Smooth muscle cell (in vitro differentiated cells): Measurements from ENCODE around the gene UGT1A7. TPM values are rescaled to one million over a fixed set of nuclear protein-coding genes. Genes with fewer than 3 reads are reported as not detected.
"Not testable (repeated sequence)": the region's sequence is repeated elsewhere in the genome, so short reads cannot be mapped to it uniquely, and the experiment has no call there.

ENCODE experiments used
- DNase-seq: peaks from one replicate; lab custom pipeline; 2025; ENCODE audit not compliant: unreplicated experiment; lab: John Stamatoyannopoulos, UW
- H2AFZ ChIP-seq: fragments of 200-600 bp; sonication (generic); 2 replicates; pipeline ENCODE4 v1.6.0; 2016; ENCODE audit warnings: antibody characterized with exemption, low read depth, mild to moderate bottlenecking
- H3F3A ChIP-seq: fragments of 200-600 bp; sonication (generic); 2 replicates; pipeline ENCODE4 v1.6.0; 2017; ENCODE audit warnings: antibody characterized with exemption, low read depth
- H3K27ac ChIP-seq: fragments of 200-600 bp; sonication (generic); 2 replicates; pipeline ENCODE4 v1.5.1; 2016; ENCODE audit warnings: low read depth, mild to moderate bottlenecking
- H3K27me3 ChIP-seq: fragments of 200-600 bp; sonication (generic); 2 replicates; pipeline ENCODE4 v1.6.1; 2016; ENCODE audit warnings: low read depth, mild to moderate bottlenecking
- H3K36me3 ChIP-seq: fragments of 200-600 bp; sonication (generic); 2 replicates; pipeline ENCODE4 v1.5.1; 2016; ENCODE audit warnings: low read depth
- H3K4me1 ChIP-seq: fragments of 200-600 bp; sonication (generic); 2 replicates; pipeline ENCODE4 v1.5.1; 2016; ENCODE audit warnings: low read depth
- H3K4me2 ChIP-seq: fragments of 200-600 bp; sonication (generic); 2 replicates; pipeline ENCODE4 v1.6.0; 2016; ENCODE audit warnings: mild to moderate bottlenecking
- H3K4me3 ChIP-seq: fragments of 200-600 bp; sonication (generic); 2 replicates; pipeline ENCODE4 v1.5.1; 2016; ENCODE audit warnings: mild to moderate bottlenecking
- H3K79me2 ChIP-seq: fragments of 200-600 bp; sonication (generic); 2 replicates; pipeline ENCODE4 v1.6.0; 2016; ENCODE audit warnings: low read depth, mild to moderate bottlenecking
- H3K9ac ChIP-seq: fragments of 200-600 bp; sonication (generic); 2 replicates; pipeline ENCODE4 v1.6.0; 2016; ENCODE audit warnings: low read depth
- H3K9me3 ChIP-seq: fragments of 200-600 bp; sonication (generic); replicated peaks from 2 replicates; pipeline ENCODE4 v1.5.1; 2016; ENCODE audit warnings: low read depth
- H4K20me1 ChIP-seq: fragments of 200-600 bp; sonication (generic); 2 replicates; pipeline ENCODE4 v1.6.0; 2016; ENCODE audit warnings: low read depth
- WGBS: methylation state at CpG from one replicate; pipeline ENCODE4 v1.1.7; 2016; ENCODE audit warnings: low lambda C conversion rate; 5-methylcytosine and 5-hydroxymethylcytosine counted together
- polyA plus RNA-seq: library from polyadenylated mRNA; unstranded; fragments of >200 nt; fragmentation: Nextera tagmentation; extraction: Ambion mirVana; gene quantifications from 2 replicates; pipeline ENCODE4 v1.2.1, GENCODE V29; 2016
- total RNA-seq: library from RNA; depleted of rRNA; stranded (reverse); fragments of >200 nt; gene quantifications from 2 replicates; pipeline ENCODE4 v1.2.3, GENCODE V29; 2014
- TF ChIP-seq, protein P1 (sequence below): fragments of 200-600 bp; sonication (generic); IDR thresholded peaks from 2 replicates; pipeline ENCODE4 v1.5.1; 2017; ENCODE audit warnings: borderline replicate concordance, mild to moderate bottlenecking, antibody characterized with exemption; ENCODE audit not compliant: insufficient read depth, poor library complexity, severe bottlenecking

UGT1A7 gene
- total and polyA plus RNA-seq, 2 experiments from 2014 or later, result not detected

- no peak overlapping the region for H3K4me2 ChIP-seq
- no peaks in the 10 kb centered on the region for H3F3A ChIP-seq
- H3K9ac ChIP-seq, result no peak overlapping the region
- H4K20me1 ChIP-seq, result no peaks in the 10 kb centered on the region
- H3K4me3 ChIP-seq, result no peak overlapping the region
- TF ChIP-seq, protein P1, sequence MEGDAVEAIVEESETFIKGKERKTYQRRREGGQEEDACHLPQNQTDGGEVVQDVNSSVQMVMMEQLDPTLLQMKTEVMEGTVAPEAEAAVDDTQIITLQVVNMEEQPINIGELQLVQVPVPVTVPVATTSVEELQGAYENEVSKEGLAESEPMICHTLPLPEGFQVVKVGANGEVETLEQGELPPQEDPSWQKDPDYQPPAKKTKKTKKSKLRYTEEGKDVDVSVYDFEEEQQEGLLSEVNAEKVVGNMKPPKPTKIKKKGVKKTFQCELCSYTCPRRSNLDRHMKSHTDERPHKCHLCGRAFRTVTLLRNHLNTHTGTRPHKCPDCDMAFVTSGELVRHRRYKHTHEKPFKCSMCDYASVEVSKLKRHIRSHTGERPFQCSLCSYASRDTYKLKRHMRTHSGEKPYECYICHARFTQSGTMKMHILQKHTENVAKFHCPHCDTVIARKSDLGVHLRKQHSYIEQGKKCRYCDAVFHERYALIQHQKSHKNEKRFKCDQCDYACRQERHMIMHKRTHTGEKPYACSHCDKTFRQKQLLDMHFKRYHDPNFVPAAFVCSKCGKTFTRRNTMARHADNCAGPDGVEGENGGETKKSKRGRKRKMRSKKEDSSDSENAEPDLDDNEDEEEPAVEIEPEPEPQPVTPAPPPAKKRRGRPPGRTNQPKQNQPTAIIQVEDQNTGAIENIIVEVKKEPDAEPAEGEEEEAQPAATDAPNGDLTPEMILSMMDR, result no peak
- H3K36me3 ChIP-seq, result no peaks in the 10 kb centered on the region
- H3K27me3 ChIP-seq, result peaks cover 5% of the 10 kb centered on the region
- 73% methylated on average over 6 of the region's 6 CpGs for WGBS
- no peaks in the 10 kb centered on the region for H3K4me1 ChIP-seq
- no peak overlapping the region for H2AFZ ChIP-seq
- DNase-seq, result no peak
- no peaks in the 10 kb centered on the region for H3K9me3 ChIP-seq
- no peak overlapping the region for H3K27ac ChIP-seq
- no peaks in the 10 kb centered on the region for H3K79me2 ChIP-seq
Observed at GRCh38 chr2:233654501-233654900, 27.2 kb upstream of the UGT1A7 start.

- WGBS, result 68% methylated on average over 1 of the region's 1 CpG
- TF ChIP-seq, protein P1, result no peak
Observed at GRCh38 chr2:233655043-233655442, 26.7 kb upstream of the UGT1A7 start.

DNA sequence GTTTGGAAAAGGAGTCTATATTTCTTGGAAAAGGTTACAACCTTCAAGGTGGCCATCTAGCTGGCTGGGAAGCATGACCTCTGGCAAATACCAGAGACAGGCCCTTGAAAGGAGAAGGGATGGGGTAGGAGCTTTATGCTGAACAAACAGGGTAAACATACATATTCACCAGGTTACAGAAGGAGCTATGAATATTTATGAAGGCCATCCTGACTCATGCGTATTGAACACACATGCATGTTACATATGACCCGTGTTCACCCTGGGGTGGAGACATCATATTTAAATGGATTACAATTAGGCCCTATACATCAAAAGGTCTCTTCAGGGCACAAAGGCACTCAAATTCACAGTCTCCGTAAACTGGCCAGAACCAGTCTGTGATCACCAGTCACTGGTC lies 25.8 kb upstream of the UGT1A7 start:
- H3F3A ChIP-seq, H3K9ac ChIP-seq, H3K36me3 ChIP-seq, H3K27me3 ChIP-seq, H2AFZ ChIP-seq, H3K9me3 ChIP-seq, H3K4me1 ChIP-seq, H3K4me2 ChIP-seq, H4K20me1 ChIP-seq, H3K4me3 ChIP-seq, H3K79me2 ChIP-seq, DNase-seq, H3K27ac ChIP-seq: not testable (repeated sequence)
- WGBS, result 98% methylated on average over 3 of the region's 3 CpGs

More at GRCh38 chr2:233655043-233655442, 26.7 kb upstream of the UGT1A7 start:
- Histone ChIP-seq H3K4me2 (no peak overlapping the region), H2AFZ (no peak overlapping the region), H3K4me3 (no peak overlapping the region), H3K27me3 (peaks cover 5% of the 10 kb centered on the region), H3F3A (no peaks in the 10 kb centered on the region), H4K20me1 (no peaks in the 10 kb centered on the region), H3K9ac (no peak overlapping the region), H3K27ac (no peak overlapping the region), H3K4me1 (no peaks in the 10 kb centered on the region), H3K36me3 (no peaks in the 10 kb centered on the region), H3K79me2 (no peaks in the 10 kb centered on the region), H3K9me3 (no peaks in the 10 kb centered on the region)
- no peak for DNase-seq

DNA sequence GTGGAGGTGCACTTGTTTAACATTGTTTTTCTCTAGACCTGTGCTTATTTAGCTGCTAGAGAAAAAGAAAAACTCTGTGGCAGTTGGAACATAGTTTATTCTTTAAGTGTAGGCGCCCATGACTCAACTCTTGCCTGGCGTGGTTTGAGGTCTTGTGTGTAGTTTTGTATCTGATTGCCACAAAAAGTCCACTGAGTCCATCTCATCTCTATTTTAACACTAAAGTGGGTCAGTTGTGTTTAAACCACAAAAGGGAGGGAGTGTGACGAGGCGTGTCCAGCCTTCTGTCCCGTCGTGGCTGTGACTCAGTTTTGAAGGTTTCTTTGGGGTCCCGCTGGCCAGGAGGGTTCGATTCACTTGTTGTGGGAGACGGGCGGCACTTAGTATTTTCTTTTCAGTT lies 25.3 kb upstream of the UGT1A7 start:
- no peak overlapping the region for H3K9ac ChIP-seq
- TF ChIP-seq, protein P1, result no peak
- no peaks in the 10 kb centered on the region for H3K79me2 ChIP-seq
- no peaks in the 10 kb centered on the region for H3K9me3 ChIP-seq
- DNase-seq, result no peak
- no peak overlapping the region for H3K4me3 ChIP-seq
- 87% methylated on average over 10 of the region's 10 CpGs for WGBS
- no peaks in the 10 kb centered on the region for H3K4me1 ChIP-seq
- no peak overlapping the region for H2AFZ ChIP-seq
- H3K27ac ChIP-seq, result no peak overlapping the region
- no peaks in the 10 kb centered on the region for H3K36me3 ChIP-seq
- H3F3A ChIP-seq, result no peaks in the 10 kb centered on the region
- peaks cover 5% of the 10 kb centered on the region for H3K27me3 ChIP-seq
- H3K4me2 ChIP-seq, result no peak overlapping the region
- no peaks in the 10 kb centered on the region for H4K20me1 ChIP-seq
